Measurements from ENCODE around the gene TEF.

GRCh38 chr22:41360126-41360525 lies 21.6 kb upstream of the TEF start:
- no peak for TF ChIP-seq CTCF (conservative IDR thresholded peaks at IDR 0.05; ENCODE audit: low read length)
- TF ChIP-seq EZH2phosphoT487 (IDR thresholded peaks at IDR 0.05; ENCODE audit: borderline replicate concordance, low read depth, low read length) = no peak
